Measurements from ENCODE around the gene EGF.
A peak's percentile ranks its signal among the peaks of the same experiment; 100 is the strongest.

EGF gene

GRCh38 chr4:110049951-110050925 is 137.6 kb downstream of the EGF start:
- DNase-seq = peak; percentile 49
- in situ Hi-C loops (cut with MboI; ENCODE audit: low pct_unique_long_range_greater_than_20kb, low sequenced_read_pairs) = loop anchor here (25.0 kb wide), 1 partner anchor 162 kb away; no protein-coding TSS in a partner anchor

- DNase-seq = no peak
- in situ Hi-C loops (cut with MboI; ENCODE audit: low pct_unique_long_range_greater_than_20kb, low sequenced_read_pairs) = loop anchor here (25.0 kb wide), 1 partner anchor 157 kb away; no protein-coding TSS in a partner anchor
Measured at GRCh38 chr4:110055158-110055768, 142.6 kb downstream of the EGF start.

GRCh38 chr4:110058677-110059076 is 146.0 kb downstream of the EGF start:
- DNase-seq = no peak
- in situ Hi-C loops (cut with MboI; ENCODE audit: low pct_unique_long_range_greater_than_20kb, low sequenced_read_pairs) = loop anchor here (25.0 kb wide), 1 partner anchor 154 kb away; no protein-coding TSS in a partner anchor

- no peak for DNase-seq
Measured at GRCh38 chr4:110059556-110060191, 147.0 kb downstream of the EGF start.

GRCh38 chr4:110061076-110061475 is 148.4 kb downstream of the EGF start:
- DNase-seq = no peak
- in situ Hi-C loops (cut with MboI; ENCODE audit: low pct_unique_long_range_greater_than_20kb, low sequenced_read_pairs) = loop anchor here (25.0 kb wide), 1 partner anchor 151 kb away; no protein-coding TSS in a partner anchor

More at GRCh38 chr4:110059556-110060191, 147.0 kb downstream of the EGF start:
- in situ Hi-C loops (cut with MboI; ENCODE audit: low pct_unique_long_range_greater_than_20kb, low sequenced_read_pairs) = loop anchor here (25.0 kb wide), 1 partner anchor 153 kb away; no protein-coding TSS in a partner anchor
